ENCODE measurements around the gene SGCD.

SGCD gene

GRCh38 chr5:156326718-156327259 lies at the start of gene SGCD:
TSS of gene SGCD (plus strand) at chr5:156327164.
- DNase-seq (ENCODE audit: low spot score): no peak

DNA sequence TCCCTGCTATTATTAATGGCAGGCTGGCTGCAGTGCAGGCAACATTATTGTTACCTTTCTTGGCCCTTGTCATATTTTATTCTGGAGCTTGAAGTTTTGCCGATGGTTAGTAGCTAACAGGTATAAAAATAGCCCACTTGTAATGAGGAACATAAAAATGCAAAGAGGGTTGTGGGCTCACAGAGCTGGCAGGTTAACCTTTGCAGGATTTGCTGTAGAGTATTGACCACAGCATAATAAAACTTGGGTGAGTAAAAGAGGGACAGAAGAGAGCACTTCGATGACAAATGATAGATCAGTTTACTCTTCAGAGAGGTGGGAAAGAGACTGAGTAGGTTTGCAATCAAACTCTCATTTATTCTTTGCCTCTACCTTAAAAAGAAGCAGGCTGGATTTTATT lies 49.7 kb upstream of the SGCD start:
- no peak for DNase-seq (ENCODE audit: low spot score)

- DNase-seq (ENCODE audit: low spot score): no peak
Observed at GRCh38 chr5:156295431-156295830, 31.5 kb upstream of the SGCD start.

DNA sequence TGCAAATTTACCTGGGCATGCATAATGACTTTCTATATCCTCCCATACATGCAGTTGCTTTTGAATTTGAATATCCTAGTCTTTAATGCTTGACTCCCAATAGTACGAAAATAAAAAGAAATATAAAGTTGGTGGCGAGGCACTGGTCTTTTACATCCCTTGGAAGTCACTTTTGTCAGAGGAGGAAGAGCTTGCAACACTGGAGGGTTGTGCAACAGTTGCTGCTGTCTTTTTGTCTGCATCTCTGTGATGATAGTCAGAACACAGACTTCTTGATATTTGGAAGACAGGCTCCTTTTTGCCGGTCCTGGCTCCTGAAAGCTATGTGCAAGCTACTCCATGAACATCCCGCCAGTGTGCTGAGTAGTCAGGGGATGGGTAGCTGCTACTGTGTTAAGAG lies 16.8 kb upstream of the SGCD start:
- no peak for DNase-seq (ENCODE audit: low spot score)

DNA sequence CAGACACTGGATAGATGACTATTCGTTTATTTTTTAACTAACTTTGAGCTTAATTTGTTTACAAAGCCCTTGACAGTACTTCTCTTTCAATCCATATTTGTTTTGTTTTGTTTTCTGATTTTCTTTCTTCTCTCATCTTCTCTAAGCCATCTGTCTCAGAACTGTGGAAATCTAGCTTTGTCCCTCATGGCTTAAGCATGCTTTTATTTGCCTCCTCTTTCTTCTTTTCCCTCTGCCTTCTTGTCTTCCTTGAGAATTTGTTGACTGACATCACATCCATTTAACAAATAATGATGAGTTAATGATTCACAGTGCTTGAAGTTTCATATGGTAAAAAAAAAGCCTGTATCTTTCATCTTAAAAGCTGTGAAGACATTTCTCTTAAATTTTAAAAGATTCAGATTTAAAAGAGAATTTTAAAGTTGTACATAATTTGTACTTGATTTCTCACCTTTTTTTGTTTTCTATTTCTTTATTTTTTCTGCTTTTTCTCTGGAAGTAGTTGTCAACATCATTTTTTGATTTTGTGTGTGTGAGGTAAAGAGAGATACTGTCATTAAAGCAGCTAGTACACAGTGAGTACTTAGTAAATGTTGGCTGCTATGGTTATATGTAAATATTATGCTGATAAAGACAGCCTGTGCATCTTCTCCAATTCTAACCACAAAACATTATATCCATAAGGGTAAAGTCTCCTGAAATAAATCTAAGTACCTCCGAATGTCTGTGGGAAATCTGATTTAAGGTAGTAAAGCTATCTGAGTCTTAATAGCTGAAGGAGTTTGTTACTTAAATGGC lies 13.9 kb upstream of the SGCD start:
- no peak for DNase-seq (ENCODE audit: low spot score)

- no peak for DNase-seq (ENCODE audit: low spot score)
Observed at GRCh38 chr5:156314416-156314815, 12.5 kb upstream of the SGCD start.

DNA sequence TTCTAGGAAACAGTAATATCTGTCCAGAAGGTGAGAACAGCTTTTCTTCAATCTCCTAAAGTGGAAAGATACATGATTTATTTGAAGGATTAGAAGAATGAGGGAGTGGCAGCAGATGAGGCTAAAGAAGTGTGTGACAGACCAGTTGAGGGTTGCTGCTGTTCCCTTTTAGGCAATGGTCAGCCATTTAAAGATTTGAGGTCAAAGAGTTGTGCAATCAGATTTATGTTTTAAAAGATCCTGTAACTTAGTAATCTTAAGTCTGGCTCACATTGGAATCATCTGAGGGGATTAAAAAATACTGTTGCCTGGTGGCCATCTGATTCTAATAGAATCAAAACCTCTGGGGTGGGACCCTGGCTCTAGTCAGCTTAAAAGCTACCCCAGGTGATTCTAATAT lies 4.3 kb upstream of the SGCD start:
- no peak for DNase-seq (ENCODE audit: low spot score)

DNA sequence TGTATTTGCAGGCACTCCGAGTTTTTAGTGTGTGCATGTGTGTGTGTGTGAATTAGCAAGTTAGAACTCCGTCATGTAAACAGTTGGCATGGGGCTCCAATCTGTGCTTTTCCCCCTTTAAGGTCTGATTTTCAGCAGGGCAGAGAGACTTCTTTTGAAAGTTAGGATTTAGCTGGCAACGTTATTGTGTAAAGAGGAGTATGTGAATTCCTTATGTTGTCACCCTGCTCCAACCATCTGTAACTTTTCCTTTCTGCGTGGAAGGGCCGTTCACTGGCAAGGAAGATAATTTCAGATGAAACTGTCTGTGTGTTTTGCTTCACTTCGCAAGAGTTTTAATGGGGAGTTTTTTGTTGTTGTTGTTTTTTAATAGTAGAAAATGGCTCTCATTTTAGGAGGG lies 332 bp downstream of the SGCD start:
- no peak for DNase-seq (ENCODE audit: low spot score)

DNA sequence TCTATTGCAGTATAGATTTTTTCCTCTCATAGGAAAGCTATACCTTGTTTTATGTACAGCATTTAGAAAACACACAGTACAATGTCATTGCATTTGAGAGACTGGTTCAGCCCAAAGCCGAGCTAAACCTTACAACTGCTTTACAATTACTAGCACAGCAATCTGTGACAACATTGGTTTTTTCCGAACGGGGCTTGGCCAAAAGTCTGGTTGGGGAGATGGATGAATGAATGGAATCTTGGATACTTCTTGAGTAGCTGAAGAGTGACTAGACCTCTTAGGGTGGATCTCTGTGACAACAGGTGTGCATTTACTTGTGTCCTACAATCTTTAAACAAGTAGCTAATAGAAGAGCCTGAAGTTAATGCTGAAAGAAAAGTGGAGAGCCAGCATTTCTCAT lies 1.2 kb downstream of the SGCD start:
- DNase-seq (ENCODE audit: low spot score): no peak

GRCh38 chr5:156328766-156329165 lies 1.8 kb downstream of the SGCD start:
- no peak for DNase-seq (ENCODE audit: low spot score)

DNA sequence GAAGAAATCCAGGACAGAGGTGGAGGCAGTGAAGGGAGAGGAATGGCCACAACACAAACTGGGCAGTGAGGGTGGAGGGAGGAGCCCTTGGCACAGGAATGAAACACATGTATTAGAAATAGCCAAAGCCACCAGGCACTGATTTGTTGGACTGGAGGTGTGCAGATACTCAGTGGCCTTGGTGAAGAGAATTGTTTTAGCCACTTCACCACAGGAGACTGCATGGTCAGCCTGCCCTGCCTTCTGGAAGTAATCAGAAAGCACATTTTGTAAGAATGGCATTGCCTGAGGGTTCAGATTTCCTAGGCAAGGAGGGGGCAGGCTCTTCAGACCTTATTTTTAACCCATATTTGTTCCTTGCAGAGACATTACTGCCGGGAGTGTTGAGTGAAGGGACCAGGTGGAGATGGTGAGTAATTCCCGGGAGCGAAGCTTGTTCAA lies 2.2 kb downstream of the SGCD start:
- no peak for DNase-seq (ENCODE audit: low spot score)

DNA sequence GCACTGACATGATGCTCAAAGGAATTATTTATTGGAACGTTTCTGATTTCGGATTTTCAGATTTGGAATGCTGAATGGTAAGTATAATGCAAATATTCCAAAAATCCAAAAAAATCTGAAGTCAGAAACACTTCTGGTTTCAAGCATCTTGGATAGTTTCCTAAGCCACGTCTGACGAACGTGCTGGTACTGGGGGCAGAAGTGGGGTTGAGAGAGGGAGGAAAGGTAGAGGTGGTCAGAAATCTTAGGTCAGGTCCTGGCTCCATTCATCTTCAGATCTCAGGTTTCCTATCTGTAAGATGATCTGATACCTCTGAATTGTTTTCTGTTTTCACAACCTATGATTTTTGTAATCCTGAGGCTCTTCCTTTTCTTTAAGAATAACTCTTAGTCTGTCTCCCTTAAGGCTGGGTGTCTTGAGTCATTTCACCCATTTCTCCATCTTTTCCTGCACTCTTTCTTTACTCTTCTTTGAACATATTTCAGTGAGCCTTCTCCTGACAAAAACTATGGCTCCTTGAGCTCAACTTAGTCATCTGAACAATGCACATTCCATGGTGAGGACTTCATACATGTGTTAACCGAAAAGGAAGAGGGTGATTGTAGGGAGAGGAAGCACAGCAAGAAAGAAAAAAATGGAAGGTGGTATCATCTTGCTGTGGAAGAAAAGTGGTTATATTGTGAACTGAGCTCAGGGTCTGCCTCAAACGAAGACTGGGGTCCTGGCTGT lies 3.3 kb downstream of the SGCD start:
- no peak for DNase-seq (ENCODE audit: low spot score)

DNA sequence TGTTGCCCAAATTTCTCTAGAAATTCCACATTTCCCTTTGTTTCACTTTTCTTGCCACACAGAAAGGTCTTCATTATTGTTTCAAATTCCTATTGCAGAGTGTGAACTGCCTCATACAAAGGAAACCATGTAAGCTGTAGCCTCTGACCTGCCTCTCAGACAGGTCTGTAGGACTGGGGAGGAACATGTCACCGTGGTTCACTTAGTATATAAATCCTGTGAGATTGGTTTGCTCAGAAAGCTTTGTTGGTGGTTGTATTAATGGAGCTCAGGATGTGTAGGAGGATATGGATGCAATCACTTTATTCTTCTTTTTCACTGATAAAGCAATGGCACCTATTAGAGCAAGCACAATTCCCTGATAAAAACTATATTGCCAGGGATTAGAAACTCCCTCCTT lies 4.2 kb downstream of the SGCD start:
- DNase-seq (ENCODE audit: low spot score): no peak

GRCh38 chr5:156331845-156332244 lies 4.9 kb downstream of the SGCD start:
- no peak for DNase-seq (ENCODE audit: low spot score)

- no peak for DNase-seq (ENCODE audit: low spot score)
Observed at GRCh38 chr5:156332245-156332644, 5.3 kb downstream of the SGCD start.

- no peak for DNase-seq (ENCODE audit: low spot score)
Observed at GRCh38 chr5:156339139-156339841, 12.3 kb downstream of the SGCD start.

DNA sequence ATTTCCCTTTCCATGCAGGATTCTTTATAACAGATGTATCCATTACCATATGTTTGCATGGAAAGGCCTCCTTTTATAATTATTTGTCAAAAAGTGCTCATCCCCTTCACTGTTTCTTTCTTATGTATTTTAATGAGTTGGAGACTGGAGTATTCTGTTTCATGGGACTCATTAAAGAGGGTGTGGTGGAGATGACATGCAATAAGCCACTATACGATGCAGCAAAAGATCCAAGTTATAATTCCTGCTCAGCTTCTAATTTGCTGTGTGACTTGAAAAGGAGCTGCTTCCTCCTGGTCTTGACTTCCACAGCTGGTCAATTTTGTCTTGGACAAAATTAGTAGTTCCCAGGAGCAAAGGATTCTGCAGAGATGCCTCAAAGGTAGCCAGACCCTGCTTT lies 13.9 kb downstream of the SGCD start:
- DNase-seq (ENCODE audit: low spot score): no peak

DNA sequence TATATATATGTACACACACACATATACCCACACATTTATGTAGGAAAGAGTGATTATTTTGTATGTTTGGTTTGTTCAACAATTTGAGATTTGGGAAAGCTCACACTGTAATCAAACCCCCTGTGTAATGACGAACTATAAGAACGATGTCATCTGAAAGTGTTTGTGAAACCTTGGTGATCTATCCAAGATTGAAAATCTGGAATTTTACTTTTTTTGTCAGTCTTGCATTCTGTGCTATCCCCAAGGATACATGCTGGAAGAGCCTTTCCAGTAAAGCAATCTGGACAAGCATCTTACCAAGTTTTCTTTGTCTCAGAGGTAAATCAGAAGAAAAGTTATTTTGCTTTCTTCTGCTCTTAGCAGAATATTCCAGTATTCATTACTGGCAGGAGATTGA lies 23.3 kb downstream of the SGCD start:
- no peak for DNase-seq (ENCODE audit: low spot score)

GRCh38 chr5:156351423-156351822 lies 24.5 kb downstream of the SGCD start:
- no peak for DNase-seq (ENCODE audit: low spot score)

GRCh38 chr5:156354571-156354970 lies 27.6 kb downstream of the SGCD start:
- no peak for DNase-seq (ENCODE audit: low spot score)

- DNase-seq (ENCODE audit: low spot score): no peak
Observed at GRCh38 chr5:156356238-156356637, 29.3 kb downstream of the SGCD start.

DNA sequence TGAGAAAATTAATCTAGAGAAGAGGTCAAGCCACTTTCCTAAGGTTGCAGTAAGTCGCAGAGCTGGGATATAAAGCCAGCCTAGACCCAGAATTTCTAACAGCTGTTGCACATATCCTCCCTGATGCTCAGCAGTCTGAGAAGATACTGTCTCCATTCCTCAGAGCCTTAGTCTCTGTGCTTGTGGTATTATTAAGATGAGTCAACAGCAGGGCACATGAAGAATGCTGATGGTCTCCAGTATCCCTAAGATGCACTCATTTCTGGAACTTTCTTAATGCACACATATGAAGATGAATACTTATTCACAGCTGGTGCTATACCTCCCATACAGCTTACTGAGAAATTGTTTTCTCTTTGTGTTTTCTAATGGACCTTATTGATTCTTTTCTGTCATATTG lies 32.5 kb downstream of the SGCD start:
- no peak for DNase-seq (ENCODE audit: low spot score)
